OCI-LY7 (cell line): ENCODE data around the gene CRYGD. TPM values are rescaled to one million over a fixed set of nuclear protein-coding genes. Genes with fewer than 3 reads are reported as not detected.
"Not testable (repeated sequence)": the region's sequence is repeated elsewhere in the genome, so short reads cannot be mapped to it uniquely, and the experiment has no call there.

Experiments
- Bru-seq: library from RNA; stranded (reverse); fragments of 400-500 nt; gene quantifications from one replicate; lab custom pipeline; 2021; lab: Mats Ljungman, UMichigan
- BruChase-seq, 2 experiments: library from RNA; stranded (reverse); fragments of 400-500 nt; gene quantifications; one replicate each; lab custom pipeline; 2021; lab: Mats Ljungman, UMichigan
- BruUV-seq: library from RNA; stranded (reverse); fragments of 400-500 nt; replicated peaks from 2 replicates; lab custom pipeline; 2021; lab: Mats Ljungman, UMichigan
- CTCF ChIA-PET: fragments of 300-600 bp; sonication (Branson Sonifier 250); formaldehyde crosslinking; loops from one replicate; lab custom pipeline; 2022; ENCODE audit warnings: antibody characterized with exemption; ENCODE audit not compliant: unreplicated experiment; lab: Charles Lee
- POLR2A ChIA-PET: fragments of 300-600 bp; sonication (Branson Sonifier 250); formaldehyde crosslinking; loops from one replicate; lab custom pipeline; 2022; ENCODE audit warnings: antibody characterized with exemption; lab: Charles Lee
- DNase-seq: peaks from one replicate; pipeline ENCODE4 v3.0.0-alpha.2; 2015; ENCODE audit warnings: low spot score
- H2AFZ ChIP-seq: fragments of 200-600 bp; sonication (generic), shearing (Covaris generic); 2 replicates; pipeline ENCODE4 v1.6.1; 2014; ENCODE audit warnings: mild to moderate bottlenecking, antibody characterized with exemption, low read length, moderate library complexity
- H3K27ac ChIP-seq: fragments of 200-600 bp; sonication (generic); 2 replicates; pipeline ENCODE4 v1.5.1; 2014; ENCODE audit warnings: mixed run types, low read depth, mild to moderate bottlenecking, moderate library complexity, low read length, inconsistent platforms; ENCODE audit not compliant: poor library complexity, severe bottlenecking
- H3K36me3 ChIP-seq: fragments of 200-600 bp; sonication (generic); 2 replicates; pipeline ENCODE4 v1.6.1; 2014; ENCODE audit warnings: mild to moderate bottlenecking, antibody characterized with exemption, low read length, moderate library complexity, mixed read lengths; ENCODE audit not compliant: insufficient read depth
- H3K4me1 ChIP-seq: fragments of 200-600 bp; sonication (generic); 2 replicates; pipeline ENCODE4 v1.5.1; 2014; ENCODE audit warnings: mild to moderate bottlenecking, low read length; ENCODE audit not compliant: insufficient read depth, poor library complexity, severe bottlenecking
- H3K4me2 ChIP-seq: fragments of 200-600 bp; sonication (generic); 2 replicates; pipeline ENCODE4 v1.6.1; 2014; ENCODE audit warnings: mild to moderate bottlenecking, low read length
- H3K4me3 ChIP-seq: fragments of 200-600 bp; sonication (generic); 2 replicates; pipeline ENCODE4 v1.5.1; 2014; ENCODE audit warnings: mild to moderate bottlenecking, low read depth, low read length; ENCODE audit not compliant: poor library complexity, severe bottlenecking
- H3K79me2 ChIP-seq: fragments of 200-600 bp; sonication (generic); 2 replicates; pipeline ENCODE4 v1.6.1; 2016; ENCODE audit warnings: low read depth, mild to moderate bottlenecking, low read length, moderate library complexity, mixed read lengths; ENCODE audit not compliant: insufficient read depth
- H3K9me2 ChIP-seq: fragments of 200-600 bp; sonication (generic); 2 replicates; pipeline ENCODE4 v1.6.1; 2016; ENCODE audit warnings: mild to moderate bottlenecking, low read length, mixed read lengths; ENCODE audit not compliant: insufficient read depth
- H3K9me3 ChIP-seq: fragments of 200-600 bp; sonication (generic); 2 replicates; pipeline ENCODE4 v1.6.1; 2014; ENCODE audit warnings: mild to moderate bottlenecking, mixed run types, low read length, mixed read lengths
- H4K20me1 ChIP-seq: fragments of 200-600 bp; sonication (generic); 2 replicates; pipeline ENCODE4 v1.6.1; 2014; ENCODE audit warnings: mild to moderate bottlenecking, antibody characterized with exemption, low read length, moderate library complexity, mixed read lengths; ENCODE audit not compliant: insufficient read depth
- EZH2phosphoT487 ChIP-seq: fragments of 200-600 bp; sonication (generic); IDR thresholded peaks from 2 replicates; pipeline ENCODE4 v1.6.1; 2018; ENCODE audit warnings: low read depth, borderline replicate concordance, mild to moderate bottlenecking, mixed run types, antibody characterized with exemption, low read length, moderate library complexity, mixed read lengths
- intact Hi-C: fragments of 100-400 bp; cut with micrococcal nuclease; formaldehyde crosslinking; loops from one replicate; pipeline ENCODE4 v1.10.0; 2022; ENCODE audit not compliant: unreplicated experiment
- long read RNA-seq: library from polyadenylated mRNA; stranded (forward); transcript quantifications from one replicate; pipeline ENCODE4 v2.0.0, GENCODE V29; 2022
- total RNA-seq, 2 experiments: library from RNA; depleted of rRNA in 1 of 2; stranded (reverse); fragments of >200 nt in 1 of 2; shearing (Covaris generic) in 1 of 2; gene quantifications; 2 replicates each; pipeline ENCODE4 v1.2.3, GENCODE V29; 2014 to 2022
- TF ChIP-seq, protein P1 (sequence below): fragments of 200-600 bp; sonication (generic); conservative IDR thresholded peaks from 2 replicates; pipeline ENCODE4 v1.5.1; 2014; ENCODE audit warnings: mild to moderate bottlenecking, antibody characterized with exemption, low read length, moderate library complexity, mixed read lengths

CRYGD gene
- total RNA-seq (2014; rRNA removed; shearing (Covaris generic)) = not detected in 2 replicates
- total RNA-seq (2022) = not detected in 2 replicates
- Bru-seq, nascent RNA = not detected
- BruChase-seq, experiment 1, labeled RNA remaining after a 6-hour chase = not detected
- BruChase-seq, experiment 2, labeled RNA remaining after a 2-hour chase = not detected
- long read RNA-seq = 0 reads

DNA sequence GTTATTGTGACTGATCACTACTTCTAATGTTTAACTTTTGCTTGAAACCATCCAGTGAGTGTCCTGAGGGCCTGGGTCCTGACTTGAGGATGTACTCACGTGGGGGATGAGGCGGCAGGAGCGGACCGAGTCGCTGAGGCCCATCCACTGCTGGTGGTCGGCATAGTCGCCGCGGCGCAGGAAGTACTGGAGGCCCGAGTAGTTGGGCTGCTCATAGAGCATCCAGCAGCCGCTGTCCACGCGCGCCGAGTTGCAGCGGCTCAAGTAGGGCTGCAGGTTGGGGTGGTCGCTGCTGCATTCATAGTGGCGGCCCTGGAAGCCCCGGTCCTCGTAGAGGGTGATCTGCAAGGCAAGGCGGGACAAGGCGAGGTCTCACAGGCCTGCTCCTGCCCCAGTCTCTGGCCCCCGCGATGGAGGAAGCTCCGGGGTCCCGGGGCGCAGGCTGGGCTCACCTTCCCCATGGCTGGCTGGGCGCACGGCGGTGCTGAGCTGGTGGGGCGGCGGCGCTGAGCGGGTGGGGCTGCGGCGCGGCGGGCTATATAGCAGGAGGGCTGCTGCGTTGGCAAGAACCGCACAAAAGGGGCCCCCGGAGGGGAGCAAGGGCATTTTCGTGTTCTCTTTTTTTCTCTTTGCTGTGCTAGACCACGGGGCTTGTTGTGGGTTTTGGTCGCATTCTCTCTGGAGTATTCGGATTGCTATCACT lies at the start of gene CRYGD:
Gene CRYGD (minus strand): TSS at position 512 of the 703 bp plus-strand sequence. CDS start 51 bp downstream, at position 461.
- H4K20me1 ChIP-seq, H3K9me2 ChIP-seq, DNase-seq, H3K36me3 ChIP-seq, H3K4me2 ChIP-seq, intact Hi-C loops, H2AFZ ChIP-seq, POLR2A ChIA-PET, H3K4me3 ChIP-seq, CTCF ChIA-PET, H3K79me2 ChIP-seq, H3K9me3 ChIP-seq, BruUV-seq, H3K4me1 ChIP-seq, H3K27ac ChIP-seq: not testable (repeated sequence)

DNA sequence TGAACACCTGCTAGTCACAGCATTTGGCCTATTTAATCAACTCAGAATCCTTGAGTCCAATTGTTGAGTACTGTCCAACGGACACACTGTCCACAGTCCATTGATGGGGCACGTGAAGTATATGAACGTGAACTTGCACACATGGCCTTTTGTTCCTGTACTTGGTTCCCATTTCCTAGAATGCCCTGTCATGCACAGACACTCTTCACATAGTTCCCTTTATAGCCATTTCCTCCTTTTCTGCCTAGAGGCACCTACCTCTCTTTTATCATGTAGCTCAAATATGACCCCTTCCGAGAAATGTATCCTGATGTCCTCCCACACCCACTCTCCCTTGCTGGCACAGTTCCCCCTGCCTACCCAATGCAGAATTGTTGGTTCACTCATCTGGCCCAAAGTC lies 47.8 kb upstream of the CRYGD start:
- intact Hi-C loops = loop anchor here (10.0 kb wide), 1 partner anchor 183 kb away; no protein-coding TSS in a partner anchor
- no peaks in the 10 kb centered on the region for H3K4me1 ChIP-seq
- H4K20me1 ChIP-seq = no peaks in the 10 kb centered on the region
- no TSS peak for BruUV-seq
- H3K9me3 ChIP-seq = no peaks in the 10 kb centered on the region
- H3K27ac ChIP-seq = no peak overlapping the region
- no peaks in the 10 kb centered on the region for H3K9me2 ChIP-seq
- H3K36me3 ChIP-seq = no peaks in the 10 kb centered on the region
- CTCF ChIA-PET = no interaction called here
- H3K79me2 ChIP-seq = no peaks in the 10 kb centered on the region
- DNase-seq = no peak
- no peak overlapping the region for H2AFZ ChIP-seq
- H3K4me2 ChIP-seq = no peak overlapping the region
- POLR2A ChIA-PET = no interaction called here
- TF ChIP-seq, protein P1, sequence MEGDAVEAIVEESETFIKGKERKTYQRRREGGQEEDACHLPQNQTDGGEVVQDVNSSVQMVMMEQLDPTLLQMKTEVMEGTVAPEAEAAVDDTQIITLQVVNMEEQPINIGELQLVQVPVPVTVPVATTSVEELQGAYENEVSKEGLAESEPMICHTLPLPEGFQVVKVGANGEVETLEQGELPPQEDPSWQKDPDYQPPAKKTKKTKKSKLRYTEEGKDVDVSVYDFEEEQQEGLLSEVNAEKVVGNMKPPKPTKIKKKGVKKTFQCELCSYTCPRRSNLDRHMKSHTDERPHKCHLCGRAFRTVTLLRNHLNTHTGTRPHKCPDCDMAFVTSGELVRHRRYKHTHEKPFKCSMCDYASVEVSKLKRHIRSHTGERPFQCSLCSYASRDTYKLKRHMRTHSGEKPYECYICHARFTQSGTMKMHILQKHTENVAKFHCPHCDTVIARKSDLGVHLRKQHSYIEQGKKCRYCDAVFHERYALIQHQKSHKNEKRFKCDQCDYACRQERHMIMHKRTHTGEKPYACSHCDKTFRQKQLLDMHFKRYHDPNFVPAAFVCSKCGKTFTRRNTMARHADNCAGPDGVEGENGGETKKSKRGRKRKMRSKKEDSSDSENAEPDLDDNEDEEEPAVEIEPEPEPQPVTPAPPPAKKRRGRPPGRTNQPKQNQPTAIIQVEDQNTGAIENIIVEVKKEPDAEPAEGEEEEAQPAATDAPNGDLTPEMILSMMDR = no peak
- no peak for TF ChIP-seq EZH2phosphoT487
- no peak overlapping the region for H3K4me3 ChIP-seq

DNA sequence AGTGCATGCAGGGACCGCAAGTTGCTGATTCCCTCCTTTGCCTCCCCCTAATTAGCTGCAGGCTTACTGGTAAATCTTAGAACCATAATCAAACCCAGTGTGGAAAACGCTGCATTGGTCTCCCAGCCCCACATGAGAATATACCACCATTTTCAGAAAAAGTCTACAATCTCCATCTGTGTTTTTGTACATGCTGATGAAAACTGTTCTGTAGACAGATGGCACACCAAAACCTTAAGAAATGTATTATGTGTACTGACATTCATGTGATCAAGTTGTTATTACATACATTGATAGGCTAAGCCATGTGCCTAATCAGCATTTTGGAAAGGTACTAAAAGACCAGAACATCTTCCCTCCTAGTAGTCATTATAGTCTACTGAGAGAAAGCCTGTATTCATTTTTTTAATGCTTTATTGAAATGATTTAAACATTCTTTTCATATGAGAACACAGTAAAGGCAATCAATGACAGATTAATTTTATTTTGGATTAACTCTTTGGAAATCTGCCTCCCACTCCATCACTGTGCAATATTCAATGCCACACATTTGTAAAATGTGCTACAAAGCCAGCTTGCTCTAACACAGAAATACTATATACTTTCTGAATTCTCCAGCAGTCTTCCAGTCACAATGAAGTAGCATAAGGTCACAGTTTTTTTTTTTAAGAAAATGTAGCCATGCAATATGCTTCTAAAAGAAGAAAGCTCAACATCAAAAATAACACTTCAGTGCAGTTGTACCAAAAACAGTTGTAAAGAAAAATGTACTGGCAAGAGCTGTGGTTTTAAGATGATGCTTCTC lies 40.8 kb upstream of the CRYGD start:
- intact Hi-C loops = no loop called here
- DNase-seq = no peak
- H3K4me3 ChIP-seq = no peak overlapping the region
- no peaks in the 10 kb centered on the region for H3K9me3 ChIP-seq
- H4K20me1 ChIP-seq = no peaks in the 10 kb centered on the region
- H3K4me1 ChIP-seq = no peaks in the 10 kb centered on the region
- ChIA-PET CTCF (no interaction called here), POLR2A (interaction anchor here (0.6 kb wide), 1 partner anchor 332 kb away, joined by 3 read pairs; no protein-coding TSS in a partner anchor)
- no TSS peak for BruUV-seq
- H3K27ac ChIP-seq = no peak overlapping the region
- H3K36me3 ChIP-seq = no peaks in the 10 kb centered on the region
- H3K9me2 ChIP-seq = no peaks in the 10 kb centered on the region
- no peak for TF ChIP-seq EZH2phosphoT487
- TF ChIP-seq, protein P1 = no peak
- no peaks in the 10 kb centered on the region for H3K79me2 ChIP-seq
- no peak overlapping the region for H3K4me2 ChIP-seq
- no peak overlapping the region for H2AFZ ChIP-seq
